Measurements from ENCODE around the gene GTPBP1. TPM values are rescaled to one million over a fixed set of nuclear protein-coding genes. Genes with fewer than 3 reads are reported as not detected.

Gene GTPBP1
- total and polyA plus RNA-seq, 2 of the 13 experiments (the other 11 are each of a cell fraction or from before 2014, with no cell fraction given), result 22.3 to 27.0 TPM

GRCh38 chr22:38766076-38766777 lies 60.5 kb downstream of the GTPBP1 start (continued):
- 0 out of 2 replicates have a peak, but pooled peaks have one; percentile 29 for TF ChIP-seq ZKSCAN8 (CRISPR knock-in tag; IDR thresholded peaks at IDR 0.05; ENCODE audit: borderline replicate concordance)
- no peak for TF ChIP-seq ZNF407 (CRISPR knock-in tag; IDR thresholded peaks at IDR 0.05; ENCODE audit: not compliant biosample characterization)
- no peak for TF ChIP-seq ZNF672 (CRISPR knock-in tag; IDR thresholded peaks at IDR 0.05)
- no peak for TF ChIP-seq ZNF879 (CRISPR knock-in tag; IDR thresholded peaks at IDR 0.05)
- 0 out of 2 replicates have a peak, but pooled peaks have one; percentile 4 for TF ChIP-seq HNF4A (CRISPR knock-in tag; IDR thresholded peaks at IDR 0.05)
- no peak for TF ChIP-seq NR2F6 (IDR thresholded peaks at IDR 0.05)
- no peak; the same call in 1 of the 2 replicates for TF ChIP-seq NR2F6 (CRISPR knock-in tag; IDR thresholded peaks at IDR 0.05)
- no peak for TF ChIP-seq TOE1 (CRISPR knock-in tag; IDR thresholded peaks at IDR 0.05)
- TF ChIP-seq U2AF2 (IDR thresholded peaks at IDR 0.05; ENCODE audit: low read depth, low read length), result no peak
- TF ChIP-seq NR3C1 (CRISPR knock-in tag; IDR thresholded peaks at IDR 0.05), result no peak
- TF ChIP-seq HNRNPUL1 (IDR thresholded peaks at IDR 0.05; ENCODE audit: low read depth, low read length), result no peak
- peak; percentile 38 for TF ChIP-seq YY1 (IDR thresholded peaks at IDR 0.05; ENCODE audit: insufficient read depth, insufficient replicate concordance, low read depth, low read length)
- no peak for TF ChIP-seq ZNF749 (CRISPR knock-in tag; IDR thresholded peaks at IDR 0.05; ENCODE audit: borderline replicate concordance)
- no peak for TF ChIP-seq ZNF10 (CRISPR knock-in tag; IDR thresholded peaks at IDR 0.05; ENCODE audit: borderline replicate concordance, low read depth)
- peak; percentile 57; the same call in 1 of the 2 replicates for TF ChIP-seq ZNF768 (CRISPR knock-in tag; IDR thresholded peaks at IDR 0.05)
- TF ChIP-seq MIER3 (CRISPR knock-in tag; IDR thresholded peaks at IDR 0.05; ENCODE audit: borderline replicate concordance), result 0 out of 2 replicates have a peak, but pooled peaks have one; percentile 35
- TF ChIP-seq BRD4 (CRISPR knock-in tag; IDR thresholded peaks at IDR 0.05), result no peak
- no peak for TF ChIP-seq HOXD1 (CRISPR knock-in tag; IDR thresholded peaks at IDR 0.05)
- TF ChIP-seq ZNF775 (CRISPR knock-in tag; IDR thresholded peaks at IDR 0.05; ENCODE audit: borderline replicate concordance), result no peak
- TF ChIP-seq HOXA5 (CRISPR knock-in tag; IDR thresholded peaks at IDR 0.05), result 0 out of 2 replicates have a peak, but pooled peaks have one; percentile 43
- TF ChIP-seq FOXM1 (CRISPR knock-in tag; IDR thresholded peaks at IDR 0.05), result no peak
- 0 out of 2 replicates have a peak, but pooled peaks have one; percentile 23 for TF ChIP-seq HNF1B (CRISPR knock-in tag; IDR thresholded peaks at IDR 0.05)
